Ecto neural progenitor cell (in vitro differentiated cells): ENCODE results near the gene LRIG3.
"Not testable (repeated sequence)": the region's sequence is repeated elsewhere in the genome, so short reads cannot be mapped to it uniquely, and the experiment has no call there.

ENCODE experiments used
- DNase-seq: peaks from one replicate; pipeline ENCODE4 v3.0.0-alpha.2; 2018; ENCODE audit warnings: low spot score

The LRIG3 gene

DNA sequence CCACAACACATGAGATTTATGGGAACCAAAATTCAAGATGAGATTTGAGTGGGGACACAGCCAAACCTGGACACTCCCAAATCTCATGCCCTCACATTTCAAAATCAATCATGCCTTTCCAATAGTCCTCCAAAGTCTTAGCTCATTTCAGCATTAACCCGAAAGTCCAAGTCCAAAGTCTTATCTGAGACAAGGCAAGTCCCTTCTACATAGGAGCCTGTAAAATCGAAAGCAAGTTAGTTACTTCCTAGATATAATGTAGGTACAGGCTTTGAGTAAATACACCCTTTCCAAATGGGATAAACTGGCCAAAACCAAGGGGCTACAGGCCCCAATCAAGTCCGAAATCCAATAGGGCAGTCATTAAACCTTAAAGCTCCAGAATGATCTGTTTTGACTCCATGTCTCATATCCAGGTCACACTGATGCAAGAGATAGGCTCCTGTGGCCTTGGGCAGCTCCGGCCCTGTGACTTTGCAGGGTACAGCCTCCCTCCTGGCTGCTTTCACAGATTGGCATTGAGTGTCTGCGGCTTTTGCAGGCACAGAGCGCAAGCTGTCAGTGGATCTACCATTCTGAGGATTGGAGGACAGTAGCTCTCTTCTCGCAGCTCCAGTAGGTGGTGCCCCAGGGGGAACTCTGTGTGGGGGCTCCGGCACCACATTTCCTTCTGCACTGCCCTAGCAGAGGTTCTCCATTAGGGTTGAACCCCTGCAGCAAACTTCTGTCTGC is 60.1 kb downstream of the LRIG3 start:
- DNase-seq, result no peak

GRCh38 chr12:58858030-58858429 is 62.3 kb downstream of the LRIG3 start:
- DNase-seq, result no peak

GRCh38 chr12:58857206-58857605 is 63.1 kb downstream of the LRIG3 start:
- DNase-seq, result not testable (repeated sequence)

DNA sequence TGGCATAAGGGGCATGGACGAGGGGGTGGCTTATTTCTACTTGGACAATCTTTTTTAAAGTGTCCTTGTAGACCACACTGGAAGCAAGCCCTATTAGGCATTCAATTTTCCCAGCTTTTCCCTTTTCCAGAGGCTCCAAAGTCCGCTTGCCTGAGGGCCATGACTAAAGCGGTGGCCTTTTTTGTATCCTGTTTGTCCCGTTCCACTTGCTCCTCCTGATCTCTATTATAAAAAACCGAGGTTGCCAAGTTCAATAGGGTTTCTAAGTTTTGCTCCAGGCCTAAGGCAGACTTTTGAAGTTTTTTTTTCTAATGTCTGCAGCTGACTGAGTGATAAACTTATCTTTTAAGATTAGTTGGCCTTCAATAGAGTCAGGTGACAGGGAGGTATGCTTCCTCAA is 64.7 kb downstream of the LRIG3 start:
- not testable (repeated sequence) for DNase-seq

- DNase-seq, result no peak
These were observed 69.5 kb downstream of the LRIG3 start for GRCh38 chr12:58850826-58851225.

- no peak for DNase-seq
These were observed 72.3 kb downstream of the LRIG3 start for GRCh38 chr12:58847901-58848600.

GRCh38 chr12:58844161-58844560 is 76.1 kb downstream of the LRIG3 start:
- no peak for DNase-seq

- no peak for DNase-seq
These were observed 79.1 kb downstream of the LRIG3 start for GRCh38 chr12:58841058-58841798.

DNA sequence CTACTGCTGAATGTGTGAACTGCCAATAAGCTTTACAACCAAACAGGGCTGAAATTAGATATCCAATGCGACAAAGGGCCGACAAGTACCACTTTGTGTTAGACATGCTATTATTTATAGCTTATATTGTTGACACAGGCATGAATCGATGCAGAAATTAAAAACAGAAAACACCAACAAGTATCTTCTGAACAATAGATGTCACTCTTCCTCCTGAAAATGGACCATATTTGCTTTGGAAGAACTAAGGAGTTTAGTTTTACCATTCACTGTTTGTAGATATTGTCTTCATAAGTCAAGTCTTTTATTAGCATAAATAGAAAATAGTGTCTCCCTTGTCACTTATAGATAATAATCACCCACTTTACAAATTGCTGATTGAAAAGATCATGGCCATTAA is 86.5 kb downstream of the LRIG3 start:
- no peak for DNase-seq

DNA sequence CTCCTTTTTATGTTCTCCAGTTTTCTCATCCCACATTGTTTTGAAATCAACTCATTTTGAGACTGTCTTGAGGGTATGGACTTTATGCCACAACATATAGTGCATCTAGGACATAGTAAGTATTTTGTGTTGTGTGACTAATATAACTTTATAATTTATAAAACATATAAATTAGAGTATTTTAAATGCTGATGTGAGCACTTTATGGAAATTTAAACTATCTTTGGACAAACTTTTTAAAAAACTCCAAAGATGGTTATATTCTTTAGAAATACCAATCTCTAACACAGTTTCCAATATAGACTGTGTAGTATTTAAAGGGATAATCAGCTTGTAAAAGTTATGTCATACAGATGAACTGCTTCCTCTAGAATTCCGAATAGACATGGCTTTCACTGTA is 87.4 kb downstream of the LRIG3 start:
- DNase-seq, result no peak
